HEK293 (cell line): ENCODE measurements around the gene TCF7.

Source experiments
- CTCF ChIA-PET: fragments of 350-600 bp; formaldehyde crosslinking; extraction: SDS; loops from one replicate; lab custom pipeline; 2021; ENCODE audit warnings: antibody characterized with exemption; lab: Yijun Ruan, JAX
- POLR2A ChIA-PET: fragments of 300-600 bp; formaldehyde crosslinking; extraction: SDS; loops from one replicate; lab custom pipeline; 2020; ENCODE audit warnings: antibody characterized with exemption, inconsistent platforms; lab: Yijun Ruan, JAX
- H3K27ac ChIP-seq: fragments of 200-500 bp; sonication (Bioruptor generic); 2 replicates; pipeline ENCODE4 v1.5.1; 2014; ENCODE audit warnings: low read depth, low read length, control low read depth, inconsistent platforms; ENCODE audit errors: extremely low read depth
- H3K36me3 ChIP-seq, 2 experiments: fragments of 200-500 bp in 1 of 2; sonication (Bioruptor generic) in 1 of 2; 1 replicate in 1 of 2; 2 replicates in 1 of 2; pipeline ENCODE4 v1.5.1; 2014 to 2017; ENCODE audit warnings: inconsistent platforms in 2 of 2, low read length in 2 of 2; ENCODE audit not compliant: control insufficient read depth in 2 of 2, insufficient read depth in 1 of 2
- H3K4me1 ChIP-seq: fragments of 200-500 bp; sonication (Bioruptor generic); 2 replicates; pipeline ENCODE4 v1.5.1; 2014; ENCODE audit warnings: mild to moderate bottlenecking, low read length, inconsistent platforms; ENCODE audit not compliant: control insufficient read depth, insufficient read depth
- H3K4me3 ChIP-seq: 2 replicates; pipeline ENCODE4 v1.5.1; 2011; ENCODE audit warnings: low read depth, mild to moderate bottlenecking, control low read depth, low read length, moderate library complexity
- H3K9me3 ChIP-seq: fragments of 200-500 bp; sonication (Bioruptor generic); 2 replicates; pipeline ENCODE4 v1.5.1; 2014; ENCODE audit warnings: low read depth, low read length, inconsistent platforms; ENCODE audit not compliant: control insufficient read depth, insufficient read depth
- EGR2 ChIP-seq: fragments of 450-650 bp; formaldehyde crosslinking; IDR thresholded peaks from 2 replicates; pipeline ENCODE4 v1.5.1; 2016; ENCODE audit warnings: low read depth, missing biosample characterization, missing genetic modification characterization
- SCRT1 ChIP-seq: fragments of 450-650 bp; formaldehyde crosslinking; IDR thresholded peaks from 2 replicates; pipeline ENCODE4 v1.5.1; 2016; ENCODE audit warnings: missing biosample characterization, missing genetic modification characterization, borderline replicate concordance
- SP3 ChIP-seq: fragments of 450-650 bp; formaldehyde crosslinking; IDR thresholded peaks from 2 replicates; pipeline ENCODE4 v1.5.1; 2016; ENCODE audit warnings: missing biosample characterization, missing genetic modification characterization
- TCF7L2 ChIP-seq: IDR thresholded peaks from 2 replicates; pipeline ENCODE4 v1.6.1; 2011; ENCODE audit warnings: low read depth, mild to moderate bottlenecking, inconsistent platforms, low read length, moderate library complexity, borderline replicate concordance
- ZBTB21 ChIP-seq: fragments of 450-650 bp; formaldehyde crosslinking; IDR thresholded peaks from 2 replicates; pipeline ENCODE4 v1.5.1; 2017; ENCODE audit warnings: missing biosample characterization, missing genetic modification characterization
- ZFP3 ChIP-seq: fragments of 450-650 bp; formaldehyde crosslinking; IDR thresholded peaks from 2 replicates; pipeline ENCODE4 v1.5.1; 2016; ENCODE audit warnings: low read depth, missing biosample characterization, missing genetic modification characterization
- ZNF132 ChIP-seq: fragments of 450-650 bp; formaldehyde crosslinking; IDR thresholded peaks from 2 replicates; pipeline ENCODE4 v1.5.1; 2017; ENCODE audit warnings: missing biosample characterization, missing genetic modification characterization, borderline replicate concordance
- ZNF169 ChIP-seq: fragments of 450-650 bp; formaldehyde crosslinking; IDR thresholded peaks from 2 replicates; pipeline ENCODE4 v1.5.1; 2016; ENCODE audit warnings: missing biosample characterization, missing genetic modification characterization
- ZNF175 ChIP-seq: fragments of 450-650 bp; formaldehyde crosslinking; IDR thresholded peaks from 2 replicates; pipeline ENCODE4 v1.5.1; 2016; ENCODE audit warnings: missing biosample characterization, missing genetic modification characterization
- ZNF266 ChIP-seq: fragments of 450-650 bp; formaldehyde crosslinking; IDR thresholded peaks from 2 replicates; pipeline ENCODE4 v1.5.1; 2016; ENCODE audit warnings: missing biosample characterization, missing genetic modification characterization, low read depth
- ZNF394 ChIP-seq: fragments of 450-650 bp; formaldehyde crosslinking; IDR thresholded peaks from 2 replicates; pipeline ENCODE4 v1.5.1; 2016; ENCODE audit warnings: missing biosample characterization, missing genetic modification characterization, mild to moderate bottlenecking, moderate library complexity, borderline replicate concordance
- ZNF416 ChIP-seq: fragments of 450-650 bp; formaldehyde crosslinking; IDR thresholded peaks from 2 replicates; pipeline ENCODE4 v1.5.1; 2016; ENCODE audit warnings: missing biosample characterization, missing genetic modification characterization
- ZNF426 ChIP-seq: fragments of 450-650 bp; formaldehyde crosslinking; IDR thresholded peaks from 2 replicates; pipeline ENCODE4 v1.5.1; 2017; ENCODE audit warnings: missing biosample characterization, missing genetic modification characterization, mild to moderate bottlenecking, inconsistent platforms, moderate library complexity
- ZNF48 ChIP-seq: fragments of 450-650 bp; formaldehyde crosslinking; IDR thresholded peaks from 2 replicates; pipeline ENCODE4 v1.5.1; 2016; ENCODE audit warnings: missing biosample characterization, missing genetic modification characterization
- ZNF521 ChIP-seq: fragments of 450-650 bp; formaldehyde crosslinking; IDR thresholded peaks from 2 replicates; pipeline ENCODE4 v1.5.1; 2017; ENCODE audit warnings: missing biosample characterization, mild to moderate bottlenecking, missing genetic modification characterization
- ZNF529 ChIP-seq: fragments of 450-650 bp; formaldehyde crosslinking; IDR thresholded peaks from 2 replicates; pipeline ENCODE4 v1.5.1; 2017; ENCODE audit warnings: missing genetic modification characterization, missing biosample characterization; ENCODE audit not compliant: insufficient replicate concordance
- ZNF548 ChIP-seq: fragments of 450-650 bp; formaldehyde crosslinking; IDR thresholded peaks from 2 replicates; pipeline ENCODE4 v1.5.1; 2016; ENCODE audit warnings: missing biosample characterization, missing genetic modification characterization
- ZNF654 ChIP-seq: fragments of 450-650 bp; formaldehyde crosslinking; IDR thresholded peaks from 2 replicates; pipeline ENCODE4 v1.5.1; 2016; ENCODE audit warnings: low read depth, missing biosample characterization, missing genetic modification characterization
- ZNF747 ChIP-seq: fragments of 450-650 bp; formaldehyde crosslinking; IDR thresholded peaks from 2 replicates; pipeline ENCODE4 v1.5.1; 2016; ENCODE audit warnings: missing biosample characterization, missing genetic modification characterization
- ZNF776 ChIP-seq: fragments of 450-650 bp; formaldehyde crosslinking; IDR thresholded peaks from 2 replicates; pipeline ENCODE4 v1.5.0; 2017; ENCODE audit warnings: missing biosample characterization, missing genetic modification characterization, borderline replicate concordance
- ZNF791 ChIP-seq: fragments of 450-650 bp; formaldehyde crosslinking; IDR thresholded peaks from 2 replicates; pipeline ENCODE4 v1.5.1; 2016; ENCODE audit warnings: missing biosample characterization, missing genetic modification characterization
- ZSCAN30 ChIP-seq: fragments of 450-650 bp; IDR thresholded peaks from 2 replicates; pipeline ENCODE4 v1.5.1; 2018; ENCODE audit warnings: missing biosample characterization, mild to moderate bottlenecking, missing genetic modification characterization, moderate library complexity
- TF ChIP-seq, protein P1 (sequence below): fragments of 450-650 bp; formaldehyde crosslinking; IDR thresholded peaks from 2 replicates; pipeline ENCODE4 v1.5.1; 2016; ENCODE audit warnings: missing biosample characterization, missing genetic modification characterization
- TF ChIP-seq, protein P2 (sequence below): fragments of 450-650 bp; formaldehyde crosslinking; IDR thresholded peaks from 2 replicates; pipeline ENCODE4 v1.5.1; 2016; ENCODE audit warnings: missing biosample characterization, missing genetic modification characterization

Gene TCF7

DNA sequence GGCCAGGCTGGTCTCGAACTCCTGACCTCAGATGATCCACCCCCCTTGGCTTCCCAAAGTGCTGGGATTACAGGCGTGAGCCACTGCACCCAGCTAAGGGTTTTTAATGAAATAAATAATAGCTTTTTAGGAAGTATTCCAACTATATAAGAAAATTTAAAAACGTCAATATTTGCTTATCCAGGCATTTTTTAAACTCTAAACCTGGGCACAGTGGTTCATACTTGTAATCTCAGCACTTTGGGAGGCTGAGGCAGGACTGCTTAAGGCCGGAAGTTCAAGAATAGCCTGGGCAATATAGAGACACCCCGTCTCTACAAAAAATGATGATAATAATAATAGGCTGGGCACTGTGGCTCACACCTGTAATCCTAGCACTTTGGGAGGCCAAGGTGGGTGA, 48.1 kb downstream of the TCF7 start:
- ChIA-PET CTCF (interaction anchor here (0.7 to 2.1 kb wide), 3 partner anchors 17 to 117 kb away, joined by 4 to 9 read pairs (median 5); no protein-coding TSS in a partner anchor), POLR2A (no interaction called here)

DNA sequence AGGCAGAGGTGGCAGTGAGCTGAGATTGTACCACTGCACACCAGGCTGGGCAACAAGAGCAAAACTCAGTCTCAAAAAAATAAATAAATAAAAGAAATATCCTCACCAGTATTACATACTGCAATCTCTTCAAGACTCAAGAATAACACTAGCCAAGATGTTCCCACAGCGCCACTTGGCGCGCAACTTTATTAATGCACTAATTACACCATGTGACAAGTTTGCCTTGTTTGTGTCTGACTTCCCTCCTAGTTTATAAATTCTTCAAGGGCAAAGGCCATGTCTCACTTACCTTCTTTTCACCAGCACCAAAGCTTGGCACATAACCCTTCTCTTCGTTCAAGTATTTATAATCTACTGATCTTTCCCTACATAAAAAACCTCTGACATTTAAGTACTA, 57.5 kb downstream of the TCF7 start:
- no peak for TF ChIP-seq ZNF529 (tag by site-specific recombination)
- TF ChIP-seq, protein P1, sequence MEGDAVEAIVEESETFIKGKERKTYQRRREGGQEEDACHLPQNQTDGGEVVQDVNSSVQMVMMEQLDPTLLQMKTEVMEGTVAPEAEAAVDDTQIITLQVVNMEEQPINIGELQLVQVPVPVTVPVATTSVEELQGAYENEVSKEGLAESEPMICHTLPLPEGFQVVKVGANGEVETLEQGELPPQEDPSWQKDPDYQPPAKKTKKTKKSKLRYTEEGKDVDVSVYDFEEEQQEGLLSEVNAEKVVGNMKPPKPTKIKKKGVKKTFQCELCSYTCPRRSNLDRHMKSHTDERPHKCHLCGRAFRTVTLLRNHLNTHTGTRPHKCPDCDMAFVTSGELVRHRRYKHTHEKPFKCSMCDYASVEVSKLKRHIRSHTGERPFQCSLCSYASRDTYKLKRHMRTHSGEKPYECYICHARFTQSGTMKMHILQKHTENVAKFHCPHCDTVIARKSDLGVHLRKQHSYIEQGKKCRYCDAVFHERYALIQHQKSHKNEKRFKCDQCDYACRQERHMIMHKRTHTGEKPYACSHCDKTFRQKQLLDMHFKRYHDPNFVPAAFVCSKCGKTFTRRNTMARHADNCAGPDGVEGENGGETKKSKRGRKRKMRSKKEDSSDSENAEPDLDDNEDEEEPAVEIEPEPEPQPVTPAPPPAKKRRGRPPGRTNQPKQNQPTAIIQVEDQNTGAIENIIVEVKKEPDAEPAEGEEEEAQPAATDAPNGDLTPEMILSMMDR (tag by site-specific recombination): 0 out of 2 replicates have a peak, but pooled peaks have one; percentile 20
- no peak for TF ChIP-seq ZFP3 (tag by site-specific recombination)
- TF ChIP-seq ZNF654 (tag by site-specific recombination): peak; percentile 12; the same call in 1 of the 2 replicates
- TF ChIP-seq, all 188 proteins: peak for 2
- Histone ChIP-seq H3K9me3 (no peaks in the 10 kb centered on the region), H3K4me1 (peaks cover 10% of the 10 kb centered on the region), H3K4me3 (no peak overlapping the region), H3K36me3 (peaks cover 34 to 63% of the 10 kb centered on the region in 2 experiments), H3K27ac (no peak overlapping the region)
- ChIA-PET CTCF (interaction anchor here (0.9 kb wide), 1 partner anchor 21 kb away, joined by 3 read pairs; no protein-coding TSS in a partner anchor), POLR2A (no interaction called here)

More for the DNA sequence above, 48.1 kb downstream of the TCF7 start:
- H3K4me3 ChIP-seq: no peak overlapping the region
- H3K36me3 ChIP-seq: peaks cover 90 to 94% of the 10 kb centered on the region in 2 experiments
- no peak overlapping the region for H3K27ac ChIP-seq
- H3K9me3 ChIP-seq: no peaks in the 10 kb centered on the region
- no peaks in the 10 kb centered on the region for H3K4me1 ChIP-seq
- TF ChIP-seq EGR2 (tag by site-specific recombination) (no peak), ZNF169 (no peak), ZNF791 (no peak), ZNF132 (no peak), ZNF416 (tag by site-specific recombination) (no peak), ZNF394 (tag by site-specific recombination) (no peak)

DNA sequence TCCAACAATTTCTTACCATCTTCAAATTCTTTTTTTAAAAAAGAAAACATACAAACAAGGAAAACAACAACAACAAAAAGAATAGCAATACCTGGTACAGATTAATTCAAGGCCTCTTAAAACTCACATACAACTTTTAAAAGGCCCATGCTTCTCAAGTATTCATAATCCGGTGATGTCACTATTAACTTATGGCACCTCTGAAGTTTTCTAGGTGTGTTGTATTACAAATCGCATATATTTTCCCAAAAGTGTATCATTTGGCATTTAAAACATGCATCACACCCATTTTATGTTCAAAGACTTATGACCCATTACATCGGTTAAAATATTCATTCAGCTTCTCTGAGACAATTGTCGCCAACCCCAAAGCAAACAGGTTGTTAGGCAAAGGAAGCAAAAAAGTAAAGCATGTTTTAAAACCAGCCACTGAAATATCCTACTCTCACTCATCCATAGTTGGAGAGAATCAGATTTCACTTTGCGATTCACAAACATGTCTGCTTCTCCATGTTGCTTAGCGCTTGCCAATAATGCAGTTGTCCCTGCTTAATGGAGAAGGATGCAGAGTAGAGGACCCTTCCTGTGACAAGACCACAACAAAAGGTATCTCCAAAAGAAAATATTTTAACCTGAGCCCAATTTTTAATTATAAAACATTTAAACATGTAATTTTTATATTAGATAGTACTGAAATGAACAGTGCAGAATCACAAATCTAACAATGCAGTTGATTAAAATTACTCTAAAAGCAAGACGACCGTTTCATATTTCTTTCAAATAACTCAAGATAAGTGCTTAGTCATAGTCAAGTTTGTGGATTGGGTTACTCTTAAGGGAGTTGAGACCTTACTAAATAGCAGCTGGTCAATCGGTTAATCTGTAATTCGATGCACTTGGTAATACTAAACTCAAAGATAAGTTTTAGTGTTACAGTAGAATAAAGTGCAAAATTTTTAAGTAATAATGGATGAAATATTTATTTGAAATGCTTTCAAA, 60.7 kb downstream of the TCF7 start:
- peaks cover 10% of the 10 kb centered on the region for H3K4me1 ChIP-seq
- peak overlapping the region; percentile 96 for H3K4me3 ChIP-seq
- CTCF ChIA-PET: interaction anchor here (1.2 kb wide), 1 partner anchor 113 kb away, joined by 3 read pairs; no protein-coding TSS in a partner anchor
- H3K9me3 ChIP-seq: no peaks in the 10 kb centered on the region
- H3K36me3 ChIP-seq: peaks cover 17 to 36% of the 10 kb centered on the region in 2 experiments
- POLR2A ChIA-PET: interaction anchor here (0.7 to 1.6 kb wide), 6 partner anchors 21 to 617 kb away, joined by 3 to 15 read pairs (median 4); partner anchors contain the start of genes PPP2CA and UBE2B
- 0 out of 2 replicates have a peak overlapping the region, but pooled peaks have one; percentile 4 for H3K27ac ChIP-seq
- TF ChIP-seq ZNF426 (tag by site-specific recombination) (0 out of 2 replicates have a peak, but pooled peaks have one; percentile 5), SCRT1 (tag by site-specific recombination) (peak; percentile 89), SP3 (no peak), ZSCAN30 (tag by site-specific recombination) (no peak), ZNF747 (tag by site-specific recombination) (no peak), ZNF548 (tag by site-specific recombination) (no peak), TCF7L2 (no peak), ZNF521 (tag by site-specific recombination) (no peak), ZNF776 (tag by site-specific recombination) (no peak), ZFP3 (tag by site-specific recombination) (no peak), ZNF175 (tag by site-specific recombination) (no peak), ZBTB21 (tag by site-specific recombination) (no peak), ZNF48 (tag by site-specific recombination) (no peak), ZNF266 (tag by site-specific recombination) (no peak)
- TF ChIP-seq, protein P2, sequence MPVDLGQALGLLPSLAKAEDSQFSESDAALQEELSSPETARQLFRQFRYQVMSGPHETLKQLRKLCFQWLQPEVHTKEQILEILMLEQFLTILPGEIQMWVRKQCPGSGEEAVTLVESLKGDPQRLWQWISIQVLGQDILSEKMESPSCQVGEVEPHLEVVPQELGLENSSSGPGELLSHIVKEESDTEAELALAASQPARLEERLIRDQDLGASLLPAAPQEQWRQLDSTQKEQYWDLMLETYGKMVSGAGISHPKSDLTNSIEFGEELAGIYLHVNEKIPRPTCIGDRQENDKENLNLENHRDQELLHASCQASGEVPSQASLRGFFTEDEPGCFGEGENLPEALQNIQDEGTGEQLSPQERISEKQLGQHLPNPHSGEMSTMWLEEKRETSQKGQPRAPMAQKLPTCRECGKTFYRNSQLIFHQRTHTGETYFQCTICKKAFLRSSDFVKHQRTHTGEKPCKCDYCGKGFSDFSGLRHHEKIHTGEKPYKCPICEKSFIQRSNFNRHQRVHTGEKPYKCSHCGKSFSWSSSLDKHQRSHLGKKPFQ: no peak
- TF ChIP-seq, protein P1 (tag by site-specific recombination): no peak
